HEK293 (cell line): ENCODE results near the gene PSMC5.

ENCODE experiments used
- HOXC10 ChIP-seq: sonication (generic); formaldehyde crosslinking; IDR thresholded peaks from 2 replicates; pipeline ENCODE4 v1.8.1; 2023; ENCODE audit warnings: mild to moderate bottlenecking, missing genetic modification reagents
- MEIS1 ChIP-seq: sonication (generic); formaldehyde crosslinking; IDR thresholded peaks from 2 replicates; pipeline ENCODE4 v1.8.1; 2022; ENCODE audit warnings: missing genetic modification reagents, mild to moderate bottlenecking, borderline replicate concordance
- SP3 ChIP-seq: fragments of 450-650 bp; formaldehyde crosslinking; IDR thresholded peaks from 2 replicates; pipeline ENCODE4 v1.5.1; 2016; ENCODE audit warnings: missing biosample characterization, missing genetic modification characterization
- TCF7L2 ChIP-seq: IDR thresholded peaks from 2 replicates; pipeline ENCODE4 v1.6.1; 2011; ENCODE audit warnings: low read depth, mild to moderate bottlenecking, inconsistent platforms, low read length, moderate library complexity, borderline replicate concordance
- YY1 ChIP-seq: fragments of 450-650 bp; formaldehyde crosslinking; IDR thresholded peaks from 2 replicates; pipeline ENCODE4 v1.5.1; 2018; ENCODE audit warnings: missing biosample characterization, missing genetic modification characterization
- ZBTB20 ChIP-seq: fragments of 450-650 bp; formaldehyde crosslinking; IDR thresholded peaks from 2 replicates; pipeline ENCODE4 v1.5.1; 2016; ENCODE audit warnings: missing biosample characterization, missing genetic modification characterization
- ZFP37 ChIP-seq: fragments of 450-650 bp; formaldehyde crosslinking; IDR thresholded peaks from 2 replicates; pipeline ENCODE4 v1.5.1; 2016; ENCODE audit warnings: missing biosample characterization, missing genetic modification characterization
- ZNF112 ChIP-seq: fragments of 450-650 bp; formaldehyde crosslinking; IDR thresholded peaks from 2 replicates; pipeline ENCODE4 v1.5.0; 2017; ENCODE audit warnings: missing biosample characterization, missing genetic modification characterization
- ZNF121 ChIP-seq: fragments of 450-650 bp; formaldehyde crosslinking; IDR thresholded peaks from 2 replicates; pipeline ENCODE4 v1.5.1; 2016; ENCODE audit warnings: missing biosample characterization, missing genetic modification characterization
- ZNF138 ChIP-seq: fragments of 450-650 bp; formaldehyde crosslinking; IDR thresholded peaks from 2 replicates; pipeline ENCODE4 v1.5.1; 2016; ENCODE audit warnings: missing biosample characterization, missing genetic modification characterization, borderline replicate concordance
- ZNF157 ChIP-seq: fragments of 450-650 bp; formaldehyde crosslinking; IDR thresholded peaks from 2 replicates; pipeline ENCODE4 v1.5.1; 2016; ENCODE audit warnings: missing biosample characterization, missing genetic modification characterization
- ZNF223 ChIP-seq: fragments of 450-650 bp; formaldehyde crosslinking; IDR thresholded peaks from 2 replicates; pipeline ENCODE4 v1.5.1; 2016; ENCODE audit warnings: missing biosample characterization, missing genetic modification characterization
- ZNF23 ChIP-seq: fragments of 450-650 bp; formaldehyde crosslinking; IDR thresholded peaks from 2 replicates; pipeline ENCODE4 v1.5.1; 2016; ENCODE audit warnings: missing biosample characterization, missing genetic modification characterization, borderline replicate concordance
- ZNF366 ChIP-seq: fragments of 450-650 bp; formaldehyde crosslinking; conservative IDR thresholded peaks from 2 replicates; pipeline ENCODE4 v1.5.1; 2016; ENCODE audit warnings: missing biosample characterization, missing genetic modification characterization
- ZNF404 ChIP-seq: fragments of 450-650 bp; formaldehyde crosslinking; IDR thresholded peaks from 2 replicates; pipeline ENCODE4 v1.5.1; 2017; ENCODE audit warnings: missing biosample characterization, missing genetic modification characterization
- ZNF449 ChIP-seq: fragments of 450-650 bp; formaldehyde crosslinking; IDR thresholded peaks from 2 replicates; pipeline ENCODE4 v1.5.1; 2017; ENCODE audit warnings: missing biosample characterization, mild to moderate bottlenecking, missing genetic modification characterization, moderate library complexity
- ZNF473 ChIP-seq: fragments of 450-650 bp; formaldehyde crosslinking; IDR thresholded peaks from 2 replicates; pipeline ENCODE4 v1.5.1; 2017; ENCODE audit warnings: missing biosample characterization, missing genetic modification characterization
- ZNF521 ChIP-seq: fragments of 450-650 bp; formaldehyde crosslinking; IDR thresholded peaks from 2 replicates; pipeline ENCODE4 v1.5.1; 2017; ENCODE audit warnings: missing biosample characterization, mild to moderate bottlenecking, missing genetic modification characterization
- ZNF548 ChIP-seq: fragments of 450-650 bp; formaldehyde crosslinking; IDR thresholded peaks from 2 replicates; pipeline ENCODE4 v1.5.1; 2016; ENCODE audit warnings: missing biosample characterization, missing genetic modification characterization
- ZNF549 ChIP-seq: fragments of 450-650 bp; IDR thresholded peaks from 2 replicates; pipeline ENCODE4 v1.5.1; 2018; ENCODE audit warnings: missing biosample characterization, missing genetic modification characterization, mild to moderate bottlenecking, inconsistent platforms, moderate library complexity
- ZNF580 ChIP-seq: fragments of 450-650 bp; formaldehyde crosslinking; IDR thresholded peaks from 2 replicates; pipeline ENCODE4 v1.5.1; 2016; ENCODE audit warnings: missing biosample characterization, missing genetic modification characterization
- ZNF629 ChIP-seq: fragments of 450-650 bp; formaldehyde crosslinking; IDR thresholded peaks from 2 replicates; pipeline ENCODE4 v1.5.1; 2017; ENCODE audit warnings: missing biosample characterization, missing genetic modification characterization
- ZNF670 ChIP-seq: fragments of 450-650 bp; formaldehyde crosslinking; IDR thresholded peaks from 2 replicates; pipeline ENCODE4 v1.5.1; 2016; ENCODE audit warnings: missing biosample characterization, missing genetic modification characterization, low read depth
- ZNF747 ChIP-seq: fragments of 450-650 bp; formaldehyde crosslinking; IDR thresholded peaks from 2 replicates; pipeline ENCODE4 v1.5.1; 2016; ENCODE audit warnings: missing biosample characterization, missing genetic modification characterization
- ZNF792 ChIP-seq: fragments of 450-650 bp; formaldehyde crosslinking; IDR thresholded peaks from 2 replicates; pipeline ENCODE4 v1.5.1; 2016; ENCODE audit warnings: missing biosample characterization, missing genetic modification characterization
- ZSCAN18 ChIP-seq: fragments of 450-650 bp; formaldehyde crosslinking; IDR thresholded peaks from 2 replicates; pipeline ENCODE4 v1.5.1; 2016; ENCODE audit warnings: missing biosample characterization, missing genetic modification characterization
- ZSCAN23 ChIP-seq: fragments of 450-650 bp; formaldehyde crosslinking; IDR thresholded peaks from 2 replicates; pipeline ENCODE4 v1.5.1; 2016; ENCODE audit warnings: missing biosample characterization, missing genetic modification characterization
- ZSCAN5A ChIP-seq: fragments of 450-650 bp; formaldehyde crosslinking; IDR thresholded peaks from 2 replicates; pipeline ENCODE4 v1.5.1; 2016; ENCODE audit warnings: missing biosample characterization, missing genetic modification characterization
- TF ChIP-seq, protein P1 (sequence below): fragments of 450-650 bp; formaldehyde crosslinking; IDR thresholded peaks from 2 replicates; pipeline ENCODE4 v1.5.1; 2016; ENCODE audit warnings: missing biosample characterization, missing genetic modification characterization
- TF ChIP-seq, protein P2 (sequence below): fragments of 450-650 bp; formaldehyde crosslinking; IDR thresholded peaks from 2 replicates; pipeline ENCODE4 v1.5.1; 2016; ENCODE audit warnings: missing biosample characterization, missing genetic modification characterization
- TF ChIP-seq, protein P3 (sequence below): IDR thresholded peaks from 2 replicates; pipeline ENCODE4 v1.6.1; 2011; ENCODE audit warnings: mild to moderate bottlenecking, low read depth, low read length, borderline replicate concordance

PSMC5 gene

DNA sequence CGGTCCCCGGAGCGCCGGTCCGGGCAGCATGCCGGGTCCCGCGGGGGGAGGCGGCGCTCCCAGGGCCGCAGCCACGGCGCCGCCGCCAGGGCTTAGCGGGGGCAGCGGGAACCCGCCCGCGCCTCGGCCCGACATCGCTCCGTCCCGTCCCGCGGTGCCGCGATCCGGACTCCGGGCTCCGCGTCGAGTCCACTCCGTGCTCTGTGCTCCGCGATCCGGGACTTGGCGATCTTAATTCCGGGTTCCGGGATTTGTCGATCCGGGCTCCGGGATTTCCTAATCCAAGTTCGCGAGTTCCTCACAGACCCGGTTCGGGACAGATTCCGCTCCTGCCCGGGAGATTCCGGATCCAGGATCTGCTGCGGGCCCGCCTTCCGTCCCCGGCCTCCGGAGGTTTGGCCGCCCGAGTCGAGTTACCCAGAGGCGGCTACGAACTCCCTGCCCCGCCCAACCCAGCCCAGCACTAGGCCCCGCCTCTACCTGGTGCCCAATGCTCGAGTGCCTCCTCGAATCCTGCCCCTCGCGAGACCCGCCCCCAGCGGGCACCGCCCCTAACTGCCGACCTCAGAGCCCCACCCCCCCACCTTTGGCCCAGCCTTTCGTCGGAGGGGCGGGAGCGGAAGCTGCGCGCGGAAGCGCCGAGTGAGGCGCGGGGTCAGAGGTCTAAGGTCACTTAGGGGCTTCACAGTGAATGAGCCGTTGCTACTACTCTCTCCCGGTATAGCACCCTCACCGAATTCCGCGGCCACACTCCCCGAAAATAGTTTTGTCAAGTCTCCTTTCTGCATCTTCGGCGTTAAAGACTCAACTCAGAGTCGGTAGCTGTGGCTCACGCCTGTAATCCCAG, 15.5 kb downstream of the PSMC5 start, which contains the start of gene SMARCD2 (continued):
- TF ChIP-seq, protein P1, sequence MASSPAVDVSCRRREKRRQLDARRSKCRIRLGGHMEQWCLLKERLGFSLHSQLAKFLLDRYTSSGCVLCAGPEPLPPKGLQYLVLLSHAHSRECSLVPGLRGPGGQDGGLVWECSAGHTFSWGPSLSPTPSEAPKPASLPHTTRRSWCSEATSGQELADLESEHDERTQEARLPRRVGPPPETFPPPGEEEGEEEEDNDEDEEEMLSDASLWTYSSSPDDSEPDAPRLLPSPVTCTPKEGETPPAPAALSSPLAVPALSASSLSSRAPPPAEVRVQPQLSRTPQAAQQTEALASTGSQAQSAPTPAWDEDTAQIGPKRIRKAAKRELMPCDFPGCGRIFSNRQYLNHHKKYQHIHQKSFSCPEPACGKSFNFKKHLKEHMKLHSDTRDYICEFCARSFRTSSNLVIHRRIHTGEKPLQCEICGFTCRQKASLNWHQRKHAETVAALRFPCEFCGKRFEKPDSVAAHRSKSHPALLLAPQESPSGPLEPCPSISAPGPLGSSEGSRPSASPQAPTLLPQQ (tag by site-specific recombination), result peak; percentile 94
- TF ChIP-seq ZNF404 (tag by site-specific recombination), result no peak
- TF ChIP-seq ZFP37, result peak; percentile 87
- 0 out of 2 replicates have a peak, but pooled peaks have one; percentile 45 for TF ChIP-seq ZNF792 (tag by site-specific recombination)
- TF ChIP-seq MEIS1, result no peak
- TF ChIP-seq ZNF157, result peak; percentile 44; the same call in 1 of the 2 replicates
- TF ChIP-seq ZSCAN5A (tag by site-specific recombination), result peak; percentile 98
- no peak for TF ChIP-seq TCF7L2
- TF ChIP-seq ZNF366 (tag by site-specific recombination), result peak; percentile 32; the same call in 1 of the 2 replicates
- no peak for TF ChIP-seq ZNF23 (tag by site-specific recombination)
- TF ChIP-seq YY1, result peak; percentile 92
- TF ChIP-seq ZNF223 (tag by site-specific recombination), result no peak
- peak; percentile 93 for TF ChIP-seq ZNF580 (tag by site-specific recombination)
- peak; percentile 75 for TF ChIP-seq ZNF449 (tag by site-specific recombination)
- peak; percentile 98 for TF ChIP-seq ZSCAN23
- TF ChIP-seq, protein P2, sequence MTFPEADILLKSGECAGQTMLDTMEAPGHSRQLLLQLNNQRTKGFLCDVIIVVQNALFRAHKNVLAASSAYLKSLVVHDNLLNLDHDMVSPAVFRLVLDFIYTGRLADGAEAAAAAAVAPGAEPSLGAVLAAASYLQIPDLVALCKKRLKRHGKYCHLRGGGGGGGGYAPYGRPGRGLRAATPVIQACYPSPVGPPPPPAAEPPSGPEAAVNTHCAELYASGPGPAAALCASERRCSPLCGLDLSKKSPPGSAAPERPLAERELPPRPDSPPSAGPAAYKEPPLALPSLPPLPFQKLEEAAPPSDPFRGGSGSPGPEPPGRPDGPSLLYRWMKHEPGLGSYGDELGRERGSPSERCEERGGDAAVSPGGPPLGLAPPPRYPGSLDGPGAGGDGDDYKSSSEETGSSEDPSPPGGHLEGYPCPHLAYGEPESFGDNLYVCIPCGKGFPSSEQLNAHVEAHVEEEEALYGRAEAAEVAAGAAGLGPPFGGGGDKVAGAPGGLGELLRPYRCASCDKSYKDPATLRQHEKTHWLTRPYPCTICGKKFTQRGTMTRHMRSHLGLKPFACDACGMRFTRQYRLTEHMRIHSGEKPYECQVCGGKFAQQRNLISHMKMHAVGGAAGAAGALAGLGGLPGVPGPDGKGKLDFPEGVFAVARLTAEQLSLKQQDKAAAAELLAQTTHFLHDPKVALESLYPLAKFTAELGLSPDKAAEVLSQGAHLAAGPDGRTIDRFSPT (tag by site-specific recombination), result peak; percentile 97
- no peak for TF ChIP-seq HOXC10 (CRISPR knock-in tag)
- TF ChIP-seq ZNF548, result 0 out of 2 replicates have a peak, but pooled peaks have one; percentile 55
- peak; percentile 92 for TF ChIP-seq ZNF629 (tag by site-specific recombination)
- TF ChIP-seq ZBTB20 (tag by site-specific recombination), result no peak; the same call in 1 of the 2 replicates
- TF ChIP-seq ZNF138 (tag by site-specific recombination), result no peak
- no peak for TF ChIP-seq ZNF112
- TF ChIP-seq ZNF521 (tag by site-specific recombination), result no peak
- TF ChIP-seq ZSCAN18 (tag by site-specific recombination), result peak; percentile 99
- no peak for TF ChIP-seq ZNF670 (tag by site-specific recombination)
- peak; percentile 42; the same call in 1 of the 2 replicates for TF ChIP-seq ZNF121
- no peak for TF ChIP-seq ZNF473 (tag by site-specific recombination)
- no peak; the same call in 1 of the 2 replicates for TF ChIP-seq ZNF549
- TF ChIP-seq, protein P3, sequence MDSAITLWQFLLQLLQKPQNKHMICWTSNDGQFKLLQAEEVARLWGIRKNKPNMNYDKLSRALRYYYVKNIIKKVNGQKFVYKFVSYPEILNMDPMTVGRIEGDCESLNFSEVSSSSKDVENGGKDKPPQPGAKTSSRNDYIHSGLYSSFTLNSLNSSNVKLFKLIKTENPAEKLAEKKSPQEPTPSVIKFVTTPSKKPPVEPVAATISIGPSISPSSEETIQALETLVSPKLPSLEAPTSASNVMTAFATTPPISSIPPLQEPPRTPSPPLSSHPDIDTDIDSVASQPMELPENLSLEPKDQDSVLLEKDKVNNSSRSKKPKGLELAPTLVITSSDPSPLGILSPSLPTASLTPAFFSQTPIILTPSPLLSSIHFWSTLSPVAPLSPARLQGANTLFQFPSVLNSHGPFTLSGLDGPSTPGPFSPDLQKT, result no peak
- no peak for TF ChIP-seq ZNF747
- peak; percentile 99 for TF ChIP-seq SP3 (tag by site-specific recombination)
